G401.6 (cell line): ENCODE results near the gene PKP3.

Experiments used
- FAIRE-seq: peaks from 2 replicates; lab custom pipeline; 2012; peaks lifted over from hg19 to GRCh38; lab: Jason Lieb, UNC

Gene PKP3

GRCh38 chr11:446891-447290 is 52.9 kb downstream of the PKP3 start:
- FAIRE-seq: no peak

DNA sequence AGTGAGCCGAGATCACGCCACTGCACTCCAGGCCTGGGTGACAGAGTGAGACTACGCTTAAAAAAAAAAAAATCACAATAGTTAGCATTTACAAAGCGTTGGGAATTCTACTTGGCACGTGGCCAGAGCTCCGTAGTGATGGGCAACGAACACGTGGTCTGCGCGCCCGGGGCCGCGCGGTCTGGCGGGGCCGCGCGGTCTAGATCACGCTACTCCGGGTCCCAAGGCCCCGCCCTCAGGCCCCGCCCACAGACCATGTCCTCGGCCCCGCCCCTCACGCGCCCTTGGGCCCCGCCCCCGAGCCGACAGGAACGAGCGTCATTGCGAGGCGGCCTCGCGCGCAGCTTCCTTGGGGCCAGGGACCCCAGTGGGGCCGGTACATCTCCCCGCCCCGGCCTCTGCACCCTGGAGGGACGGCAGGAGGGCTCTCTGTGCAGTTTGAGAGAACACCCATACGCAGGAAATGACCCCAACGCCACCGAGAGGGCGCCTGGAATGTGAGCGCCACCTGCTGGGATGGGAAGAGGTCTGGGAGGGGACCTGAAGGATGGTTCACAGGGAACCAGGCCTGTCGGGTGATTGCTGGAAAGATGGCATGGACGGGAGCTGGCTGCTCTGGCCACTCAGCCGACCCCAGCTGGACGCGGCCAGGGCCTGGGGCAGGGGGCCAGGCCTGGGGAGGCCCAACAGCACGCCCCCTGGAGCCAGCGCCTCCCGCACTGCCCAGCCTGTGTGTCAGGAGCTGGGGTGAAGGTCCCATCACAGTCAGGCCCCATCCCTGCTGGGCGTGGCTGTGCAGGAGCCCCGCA is 54.1 kb downstream of the PKP3 start:
- no peak for FAIRE-seq

DNA sequence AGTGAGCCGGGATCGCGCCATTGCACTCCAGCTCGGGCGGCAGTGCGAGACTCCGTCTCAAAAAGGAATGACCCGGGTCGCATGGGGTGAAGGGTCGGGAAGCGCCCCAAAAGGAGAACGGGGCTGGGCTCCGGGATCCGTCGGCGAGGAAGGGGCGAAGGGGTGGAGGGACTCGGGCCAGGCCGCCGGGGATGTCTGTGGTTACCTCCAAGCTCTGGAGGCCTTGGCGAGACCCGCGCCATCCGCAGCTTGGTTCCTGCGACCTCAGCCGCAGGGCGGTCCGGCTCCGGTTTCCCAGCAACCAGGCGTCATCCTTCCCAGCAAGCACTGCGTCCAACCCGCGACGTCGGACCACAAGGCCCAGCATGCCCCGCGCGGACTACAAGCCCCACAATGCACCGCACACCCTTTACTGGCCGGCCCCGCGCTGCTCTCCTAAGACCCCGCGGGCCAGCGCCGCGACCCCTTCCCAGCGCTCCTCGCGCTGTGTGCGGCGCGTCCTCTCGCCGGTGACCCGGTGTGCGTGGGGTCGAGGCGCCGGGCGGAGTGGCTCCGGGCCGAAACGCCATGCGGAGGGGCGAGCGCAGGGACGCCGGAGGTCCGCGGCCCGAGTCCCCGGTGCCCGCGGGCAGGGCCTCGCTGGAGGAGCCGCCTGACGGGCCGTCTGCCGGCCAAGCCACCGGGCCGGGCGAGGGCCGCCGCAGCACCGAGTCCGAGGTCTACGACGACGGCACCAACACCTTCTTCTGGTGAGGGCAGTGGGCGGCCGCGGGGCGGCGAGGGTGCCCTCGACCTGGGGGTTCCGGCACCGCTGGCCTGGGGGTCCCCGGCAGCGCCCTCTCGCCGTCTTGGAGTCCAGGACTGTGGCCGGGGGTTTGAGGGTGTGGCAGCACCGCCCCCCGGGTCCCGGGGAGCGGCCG is 56.1 kb downstream of the PKP3 start, which contains the start of gene PTDSS2:
TSS of gene PTDSS2 (plus strand) at position 391 of the 920 bp plus-strand sequence. CDS start at position 568, 177 bp downstream.
- peak; percentile 95 for FAIRE-seq

GRCh38 chr11:450809-451451 is 56.9 kb downstream of the PKP3 start:
- no peak for FAIRE-seq

GRCh38 chr11:451738-452137 is 57.7 kb downstream of the PKP3 start:
- no peak for FAIRE-seq

- FAIRE-seq: no peak
Observed at GRCh38 chr11:452203-452744, 58.3 kb downstream of the PKP3 start.

DNA sequence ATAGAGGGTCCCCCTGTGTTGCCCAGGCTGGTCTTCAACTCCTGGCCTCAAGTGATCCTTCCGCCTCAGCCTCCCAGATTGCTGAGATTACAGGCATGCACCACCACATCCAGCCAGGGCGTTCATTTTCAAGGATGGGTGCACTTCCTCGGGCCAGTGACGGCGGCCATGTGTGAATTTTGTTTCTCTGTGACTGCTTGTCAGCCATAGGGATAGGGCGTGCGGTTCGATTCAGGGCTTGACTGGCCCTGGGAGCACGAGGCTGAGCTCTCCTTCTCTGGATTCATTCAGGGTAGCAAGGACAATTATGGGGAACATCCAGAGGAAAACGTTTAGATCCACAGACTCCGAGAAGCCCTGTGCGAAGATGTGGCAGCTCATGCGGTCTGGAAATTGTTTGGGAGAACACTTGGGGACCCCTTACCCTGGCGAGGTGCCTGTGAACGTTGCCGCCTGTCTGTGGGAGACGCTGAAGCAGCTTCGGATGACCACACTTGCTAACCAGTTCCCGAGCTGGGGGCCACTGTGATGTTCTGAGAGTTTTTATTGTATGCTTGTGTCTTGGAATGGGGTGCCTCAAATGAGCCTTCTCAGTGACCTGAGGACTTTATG is 59.0 kb downstream of the PKP3 start:
- FAIRE-seq: no peak

- no peak for FAIRE-seq
Observed at GRCh38 chr11:453564-453963, 59.6 kb downstream of the PKP3 start.

GRCh38 chr11:454043-454442 is 60.0 kb downstream of the PKP3 start:
- no peak for FAIRE-seq
